SK-N-SH (cell line): ENCODE results near the gene NCR1. TPM values are rescaled to one million over a fixed set of nuclear protein-coding genes. Genes with fewer than 3 reads are reported as not detected.

Experiments used
- CTCF ChIA-PET: fragments of 300-600, 350-600 bp; formaldehyde crosslinking; extraction: SDS; loops from one replicate; lab custom pipeline; 2021; lab: Yijun Ruan, JAX
- POLR2A ChIA-PET: fragments of 350-600 bp; sonication (Branson Sonifier 250); formaldehyde crosslinking; extraction: SDS; loops from one replicate; lab custom pipeline; 2020; ENCODE audit warnings: antibody characterized with exemption, inconsistent platforms; lab: Yijun Ruan, JAX
- DNase-seq: peaks from one replicate; pipeline ENCODE4 v3.0.0; 2012
- H2AFZ ChIP-seq: fragments of 200-600 bp; sonication (generic); 2 replicates; pipeline ENCODE4 v1.8.1; 2016; ENCODE audit warnings: antibody characterized with exemption, mild to moderate bottlenecking, low read depth
- H3F3A ChIP-seq: fragments of 200-600 bp; sonication (generic); replicated peaks from 2 replicates; pipeline ENCODE3; 2016; ENCODE audit warnings: antibody characterized with exemption, mild to moderate bottlenecking; ENCODE audit not compliant: insufficient read depth
- H3K27ac ChIP-seq, 2 experiments: fragments of 200-500 bp in 1 of 2; fragments of 200-600 bp in 1 of 2; sonication (Bioruptor generic) in 1 of 2; sonication (generic), shearing (Covaris generic) in 1 of 2; 2 replicates each; pipeline versions ENCODE4 v1.5.1 to v1.6.1; 2014 to 2016; ENCODE audit warnings: low read depth in 2 of 2, inconsistent platforms in 1 of 2, low read length in 1 of 2, mild to moderate bottlenecking in 1 of 2, mixed read lengths in 1 of 2
- H3K27me3 ChIP-seq: fragments of 200-600 bp; sonication (generic), shearing (Covaris generic); 2 replicates; pipeline ENCODE4 v1.6.1; 2016; ENCODE audit warnings: mixed run types; ENCODE audit not compliant: insufficient read depth
- H3K36me3 ChIP-seq, 2 experiments: fragments of 200-500 bp in 1 of 2; fragments of 200-600 bp in 1 of 2; sonication (Bioruptor generic) in 1 of 2; sonication (generic) in 1 of 2; replicated peaks in 1 of 2; 2 replicates each; pipeline versions ENCODE3 to v1.5.1; 2014 to 2016; ENCODE audit warnings: low read length in 1 of 2, mild to moderate bottlenecking in 1 of 2; ENCODE audit not compliant: insufficient read depth in 2 of 2, control insufficient read depth in 1 of 2
- H3K4me1 ChIP-seq, 2 experiments: fragments of 200-500 bp in 1 of 2; fragments of 200-600 bp in 1 of 2; sonication (Bioruptor generic) in 1 of 2; sonication (generic), shearing (Covaris generic) in 1 of 2; 2 replicates each; pipeline versions ENCODE4 v1.5.1 to v1.6.1; 2014 to 2016; ENCODE audit warnings: low read depth in 1 of 2, low read length in 1 of 2, mixed run types in 1 of 2; ENCODE audit not compliant: insufficient read depth in 2 of 2, control insufficient read depth in 1 of 2
- H3K4me2 ChIP-seq: fragments of 200-600 bp; sonication (generic), shearing (Covaris generic); 2 replicates; pipeline ENCODE4 v1.6.1; 2017; ENCODE audit warnings: mixed run types
- H3K4me3 ChIP-seq, 2 experiments: fragments of 200-500 bp in 1 of 2; fragments of 200-600 bp in 1 of 2; sonication (Bioruptor generic) in 1 of 2; sonication (generic), shearing (Covaris generic) in 1 of 2; 2 replicates each; pipeline versions ENCODE4 v1.5.1 to v1.8.1; 2014 to 2016; ENCODE audit warnings: low read depth in 2 of 2, inconsistent platforms in 1 of 2, low read length in 1 of 2, mild to moderate bottlenecking in 1 of 2, mixed read lengths in 1 of 2, moderate library complexity in 1 of 2
- H3K79me2 ChIP-seq: fragments of 200-600 bp; sonication (generic); 2 replicates; pipeline ENCODE4 v1.8.1; 2017; ENCODE audit warnings: mild to moderate bottlenecking; ENCODE audit not compliant: insufficient read depth
- H3K9ac ChIP-seq: fragments of 200-600 bp; sonication (generic); 2 replicates; pipeline ENCODE4 v1.6.1; 2017; ENCODE audit warnings: mixed run types
- H3K9me2 ChIP-seq: fragments of 200-600 bp; sonication (generic); 2 replicates; pipeline ENCODE4 v1.6.1; 2017; ENCODE audit warnings: mixed run types
- H3K9me3 ChIP-seq: fragments of 200-600 bp; sonication (generic); 2 replicates; pipeline ENCODE4 v1.6.1; 2017; ENCODE audit warnings: mixed run types, mild to moderate bottlenecking, moderate library complexity
- H4K20me1 ChIP-seq: fragments of 200-600 bp; sonication (generic); 2 replicates; pipeline ENCODE4 v1.6.1; 2017; ENCODE audit warnings: mild to moderate bottlenecking, mixed run types; ENCODE audit not compliant: insufficient read depth
- ELF1 ChIP-seq: IDR thresholded peaks from 2 replicates; pipeline ENCODE4 v1.4.0; 2012
- EP300 ChIP-seq, 2 experiments: IDR thresholded peaks; 2 replicates each; pipeline versions ENCODE4 v1.4.0 to v1.6.1; 2012; ENCODE audit warnings: borderline replicate concordance in 1 of 2, low read depth in 1 of 2, low read length in 1 of 2
- EZH2phosphoT487 ChIP-seq: fragments of 200-600 bp; sonication (generic); IDR thresholded peaks from 2 replicates; pipeline ENCODE4 v1.6.1; 2017; ENCODE audit warnings: low read depth, mixed run types, mild to moderate bottlenecking, antibody characterized with exemption, moderate library complexity, borderline replicate concordance
- FOSL2 ChIP-seq: IDR thresholded peaks from 2 replicates; pipeline ENCODE4 v1.4.0; 2012; ENCODE audit warnings: low read depth, mild to moderate bottlenecking, moderate library complexity, borderline replicate concordance
- FOXJ3 ChIP-seq: sonication (generic); formaldehyde crosslinking; IDR thresholded peaks from 2 replicates; pipeline ENCODE4 v1.5.1; 2020; ENCODE audit warnings: mild to moderate bottlenecking, missing genetic modification reagents
- FOXM1 ChIP-seq: IDR thresholded peaks from 2 replicates; pipeline ENCODE4 v1.4.0; 2012; ENCODE audit warnings: low read depth, mild to moderate bottlenecking
- GABPA ChIP-seq: IDR thresholded peaks from 2 replicates; pipeline ENCODE4 v1.4.0; 2012; ENCODE audit warnings: low read depth, mild to moderate bottlenecking
- GATA2 ChIP-seq: sonication (generic); formaldehyde crosslinking; IDR thresholded peaks from 2 replicates; pipeline ENCODE4 v1.5.0; 2020; ENCODE audit warnings: mild to moderate bottlenecking, missing genetic modification reagents
- MEF2A ChIP-seq: IDR thresholded peaks from 2 replicates; pipeline ENCODE4 v1.4.0; 2012; ENCODE audit warnings: low read depth, borderline replicate concordance
- NFIC ChIP-seq: IDR thresholded peaks from 2 replicates; pipeline ENCODE4 v1.4.0; 2012; ENCODE audit warnings: borderline replicate concordance
- PBX3 ChIP-seq: IDR thresholded peaks from 2 replicates; pipeline ENCODE4; 2012
- POLR2AphosphoS5 ChIP-seq: IDR thresholded peaks from 2 replicates; pipeline ENCODE4 v1.6.1; 2012; ENCODE audit warnings: low read depth, low read length
- REST ChIP-seq: IDR thresholded peaks from 2 replicates; pipeline ENCODE4 v1.6.1; 2012; ENCODE audit warnings: mild to moderate bottlenecking, low read depth, low read length, moderate library complexity
- SMC3 ChIP-seq: IDR thresholded peaks from 2 replicates; pipeline ENCODE4 v1.6.1; 2012; ENCODE audit warnings: low read depth, low read length, improper control_type of control experiment
- USF2 ChIP-seq: fragments of 150-350 bp; IDR thresholded peaks from 2 replicates; pipeline ENCODE4 v1.6.1; 2017; ENCODE audit warnings: antibody characterized with exemption, low read length, low read depth, borderline replicate concordance
- YY1 ChIP-seq: IDR thresholded peaks from 2 replicates; pipeline ENCODE4 v1.4.0; 2012; ENCODE audit warnings: low read depth, mild to moderate bottlenecking
- WGBS: methylation state at CpG from one replicate; pipeline ENCODE4 v1.1.6; 2017; ENCODE audit warnings: low lambda C conversion rate; 5-methylcytosine and 5-hydroxymethylcytosine counted together
- polyA plus RNA-seq, 3 experiments: library from polyadenylated mRNA; depleted of rRNA; stranded (reverse); fragments of >200 nt; gene quantifications; 2 replicates each; pipeline ENCODE4 v1.2.3, GENCODE V29; 2012
- TF ChIP-seq, protein P1 (sequence below): IDR thresholded peaks from 2 replicates; pipeline ENCODE4 v1.4.0; 2012; ENCODE audit warnings: low read depth, borderline replicate concordance

NCR1 gene
- polyA plus RNA-seq, 1 of the 3 experiments (the other 2 are of a cell fraction), result not detected

- Histone ChIP-seq H3K4me2 (no peak overlapping the region), H3K36me3 (no peaks in the 10 kb centered on the region), H4K20me1 (no peaks in the 10 kb centered on the region), H3K27ac (no peak overlapping the region), H3K79me2 (no peaks in the 10 kb centered on the region), H3K9me2 (no peaks in the 10 kb centered on the region), H3K4me1 (no peaks in the 10 kb centered on the region), H3K4me3 (no peak overlapping the region), H3K9me3 (no peaks in the 10 kb centered on the region), H2AFZ (no peak overlapping the region), H3F3A (no peaks in the 10 kb centered on the region), H3K9ac (no peak overlapping the region), H3K27me3 (peaks cover 20% of the 10 kb centered on the region; the same call in 1 of the 2 replicates)
- ChIA-PET POLR2A (no interaction called here), CTCF (interaction anchor here (0.9 kb wide), 1 partner anchor 754 kb away, joined by 3 read pairs; no protein-coding TSS in a partner anchor)
- WGBS, result 2% methylated on average over 3 of the region's 3 CpGs
- TF ChIP-seq EZH2phosphoT487, result no peak
- TF ChIP-seq, protein P1, sequence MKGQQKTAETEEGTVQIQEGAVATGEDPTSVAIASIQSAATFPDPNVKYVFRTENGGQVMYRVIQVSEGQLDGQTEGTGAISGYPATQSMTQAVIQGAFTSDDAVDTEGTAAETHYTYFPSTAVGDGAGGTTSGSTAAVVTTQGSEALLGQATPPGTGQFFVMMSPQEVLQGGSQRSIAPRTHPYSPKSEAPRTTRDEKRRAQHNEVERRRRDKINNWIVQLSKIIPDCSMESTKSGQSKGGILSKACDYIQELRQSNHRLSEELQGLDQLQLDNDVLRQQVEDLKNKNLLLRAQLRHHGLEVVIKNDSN, result no peak
- TF ChIP-seq YY1, result no peak
- TF ChIP-seq ELF1, result no peak
- no peak for TF ChIP-seq FOSL2
- no peak for TF ChIP-seq FOXM1
- TF ChIP-seq REST, result no peak
- TF ChIP-seq NFIC, result no peak
- no peak for TF ChIP-seq SMC3
- no peak for TF ChIP-seq EP300 (IDR thresholded peaks at IDR 0.05; ENCODE audit: borderline replicate concordance in 1 of 2, low read depth in 1 of 2, low read length in 1 of 2)
- TF ChIP-seq PBX3, result no peak
- TF ChIP-seq POLR2AphosphoS5, result no peak
- TF ChIP-seq GATA2 (CRISPR knock-in tag), result no peak
- no peak for DNase-seq
Observed at GRCh38 chr19:54877471-54877870, 28.5 kb upstream of the NCR1 start.

GRCh38 chr19:54881884-54882283, 24.1 kb upstream of the NCR1 start:
- Histone ChIP-seq H3K4me2 (no peak overlapping the region), H3F3A (no peaks in the 10 kb centered on the region), H3K9me3 (no peaks in the 10 kb centered on the region), H4K20me1 (no peaks in the 10 kb centered on the region), H3K27ac (no peak overlapping the region), H3K36me3 (no peaks in the 10 kb centered on the region), H3K79me2 (no peaks in the 10 kb centered on the region), H3K9ac (no peak overlapping the region), H2AFZ (no peak overlapping the region), H3K4me1 (no peaks in the 10 kb centered on the region), H3K4me3 (no peak overlapping the region), H3K9me2 (no peaks in the 10 kb centered on the region), H3K27me3 (peaks cover 51% of the 10 kb centered on the region; the same call in 1 of the 2 replicates)
- ChIA-PET CTCF (interaction anchor here (1.1 to 2.0 kb wide), 3 partner anchors 8 to 251 kb away, joined by 3 to 8 read pairs (median 3); no protein-coding TSS in a partner anchor), POLR2A (no interaction called here)
- 20% methylated on average over 6 of the region's 6 CpGs for WGBS
- DNase-seq, result no peak
- TF ChIP-seq USF2, result no peak
- no peak for TF ChIP-seq NFIC
- TF ChIP-seq SMC3, result no peak
- no peak for TF ChIP-seq GATA2 (CRISPR knock-in tag)
- no peak for TF ChIP-seq MEF2A
- no peak for TF ChIP-seq GABPA
- no peak for TF ChIP-seq FOXJ3 (CRISPR knock-in tag)
- TF ChIP-seq, protein P1, result no peak
- no peak for TF ChIP-seq REST
